Upper lobe of left lung (tissue), 4 donors: ENCODE measurements around the gene PGM2L1.

Experiments
- CTCF ChIP-seq, 6 experiments: fragments of 450-650 bp in 4 of 6; fragments of 200-600 bp in 2 of 6; sonication (generic) in 2 of 6; IDR thresholded peaks; one replicate each; pipeline ENCODE4 v1.5.1; 2016 to 2019; ENCODE audit warnings: antibody characterized with exemption in 6 of 6
- POLR2A ChIP-seq, 4 donors: fragments of 450-650 bp; IDR thresholded peaks; one replicate each; pipeline ENCODE4 v1.5.1; 2016 to 2017; ENCODE audit warnings: antibody characterized with exemption in 4 of 4, mild to moderate bottlenecking in 2 of 4
- POLR2AphosphoS5 ChIP-seq, 2 donors: sonication (generic); formaldehyde crosslinking; IDR thresholded peaks; one replicate each; pipeline ENCODE4 v1.5.1; 2017; ENCODE audit warnings: antibody characterized with exemption in 2 of 2

- TF ChIP-seq POLR2A (IDR thresholded peaks at IDR 0.05) (no peak), CTCF (IDR thresholded peaks at IDR 0.05) (no peak), POLR2AphosphoS5 (IDR thresholded peaks at IDR 0.05) (no peak)
These were observed 2.4 kb upstream of the PGM2L1 start for GRCh38 chr11:74400606-74401005.
